ENCODE data around the gene PLEKHM1. TPM values are rescaled to one million over a fixed set of nuclear protein-coding genes. Genes with fewer than 3 reads are reported as not detected.

The PLEKHM1 gene
- total RNA-seq, 4 donors from 2014 or later, result 60.4 to 124 (median 94.1) TPM

- no peaks in the 10 kb centered on the region for H3K27me3 ChIP-seq
- no peaks in the 10 kb centered on the region for H3K9me3 ChIP-seq
- 88% methylated on average over 7 of the region's 7 CpGs for WGBS
- no peak overlapping the region for H3K27ac ChIP-seq
- peaks cover 39% of the 10 kb centered on the region for H3K4me1 ChIP-seq
- TF ChIP-seq POLR2A (IDR thresholded peaks at IDR 0.05) (no peak), EP300 (IDR thresholded peaks at IDR 0.05) (no peak), POLR2AphosphoS5 (IDR thresholded peaks at IDR 0.05) (no peak)
- TF ChIP-seq, protein P1, sequence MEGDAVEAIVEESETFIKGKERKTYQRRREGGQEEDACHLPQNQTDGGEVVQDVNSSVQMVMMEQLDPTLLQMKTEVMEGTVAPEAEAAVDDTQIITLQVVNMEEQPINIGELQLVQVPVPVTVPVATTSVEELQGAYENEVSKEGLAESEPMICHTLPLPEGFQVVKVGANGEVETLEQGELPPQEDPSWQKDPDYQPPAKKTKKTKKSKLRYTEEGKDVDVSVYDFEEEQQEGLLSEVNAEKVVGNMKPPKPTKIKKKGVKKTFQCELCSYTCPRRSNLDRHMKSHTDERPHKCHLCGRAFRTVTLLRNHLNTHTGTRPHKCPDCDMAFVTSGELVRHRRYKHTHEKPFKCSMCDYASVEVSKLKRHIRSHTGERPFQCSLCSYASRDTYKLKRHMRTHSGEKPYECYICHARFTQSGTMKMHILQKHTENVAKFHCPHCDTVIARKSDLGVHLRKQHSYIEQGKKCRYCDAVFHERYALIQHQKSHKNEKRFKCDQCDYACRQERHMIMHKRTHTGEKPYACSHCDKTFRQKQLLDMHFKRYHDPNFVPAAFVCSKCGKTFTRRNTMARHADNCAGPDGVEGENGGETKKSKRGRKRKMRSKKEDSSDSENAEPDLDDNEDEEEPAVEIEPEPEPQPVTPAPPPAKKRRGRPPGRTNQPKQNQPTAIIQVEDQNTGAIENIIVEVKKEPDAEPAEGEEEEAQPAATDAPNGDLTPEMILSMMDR (IDR thresholded peaks at IDR 0.05), result no peak
- no peak overlapping the region for H3K4me3 ChIP-seq
- no peak for DNase-seq (ENCODE audit: low spot score in 2 of 2)
- H3K36me3 ChIP-seq, result peaks cover 45% of the 10 kb centered on the region
These were observed 84.4 kb downstream of the PLEKHM1 start for GRCh38 chr17:45406107-45406506.

- WGBS, result 70% methylated on average over 16 of the region's 48 CpGs
- Histone ChIP-seq H3K4me3 (no peak overlapping the region), H3K36me3 (peaks cover 51% of the 10 kb centered on the region), H3K4me1 (peaks cover 33% of the 10 kb centered on the region), H3K27me3 (no peaks in the 10 kb centered on the region), H3K9me3 (no peaks in the 10 kb centered on the region), H3K27ac (no peak overlapping the region)
- no peak for TF ChIP-seq EP300 (IDR thresholded peaks at IDR 0.05)
- TF ChIP-seq, protein P1 (IDR thresholded peaks at IDR 0.05), result no peak
- DNase-seq (ENCODE audit: low spot score in 2 of 2), result no peak
These were observed 85.1 kb downstream of the PLEKHM1 start for GRCh38 chr17:45405250-45406086.

DNA sequence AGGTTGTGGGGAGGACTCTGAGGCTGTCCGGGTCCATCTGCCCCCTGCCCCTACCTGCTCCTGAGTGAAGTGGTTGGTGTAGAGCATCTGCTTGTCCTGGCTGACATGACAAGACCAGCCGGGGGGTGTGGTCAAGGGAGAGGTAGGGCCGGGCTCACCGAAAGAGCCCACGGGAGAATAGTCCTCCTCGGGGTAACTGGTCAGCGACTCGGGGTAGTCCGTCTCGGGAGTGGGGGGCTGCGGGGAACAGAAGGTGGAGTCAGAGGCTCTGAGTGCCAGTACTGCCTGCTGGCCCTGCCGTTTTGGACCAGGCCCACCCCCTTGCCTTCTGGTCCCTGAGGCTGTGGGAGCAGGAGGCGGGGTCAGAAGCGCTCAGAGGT lies 85.7 kb downstream of the PLEKHM1 start:
- no peaks in the 10 kb centered on the region for H3K27me3 ChIP-seq
- TF ChIP-seq POLR2AphosphoS5 (IDR thresholded peaks at IDR 0.05) (no peak), POLR2A (IDR thresholded peaks at IDR 0.05) (no peak), EP300 (IDR thresholded peaks at IDR 0.05) (no peak)
- TF ChIP-seq, protein P1 (IDR thresholded peaks at IDR 0.05), result no peak
- 65% methylated on average over 14 of the region's 14 CpGs for WGBS
- peaks cover 57% of the 10 kb centered on the region for H3K36me3 ChIP-seq
- DNase-seq (ENCODE audit: low spot score in 2 of 2), result no peak
- peaks cover 26% of the 10 kb centered on the region for H3K4me1 ChIP-seq
- H3K4me3 ChIP-seq, result no peak overlapping the region
- no peaks in the 10 kb centered on the region for H3K9me3 ChIP-seq
- no peak overlapping the region for H3K27ac ChIP-seq

DNA sequence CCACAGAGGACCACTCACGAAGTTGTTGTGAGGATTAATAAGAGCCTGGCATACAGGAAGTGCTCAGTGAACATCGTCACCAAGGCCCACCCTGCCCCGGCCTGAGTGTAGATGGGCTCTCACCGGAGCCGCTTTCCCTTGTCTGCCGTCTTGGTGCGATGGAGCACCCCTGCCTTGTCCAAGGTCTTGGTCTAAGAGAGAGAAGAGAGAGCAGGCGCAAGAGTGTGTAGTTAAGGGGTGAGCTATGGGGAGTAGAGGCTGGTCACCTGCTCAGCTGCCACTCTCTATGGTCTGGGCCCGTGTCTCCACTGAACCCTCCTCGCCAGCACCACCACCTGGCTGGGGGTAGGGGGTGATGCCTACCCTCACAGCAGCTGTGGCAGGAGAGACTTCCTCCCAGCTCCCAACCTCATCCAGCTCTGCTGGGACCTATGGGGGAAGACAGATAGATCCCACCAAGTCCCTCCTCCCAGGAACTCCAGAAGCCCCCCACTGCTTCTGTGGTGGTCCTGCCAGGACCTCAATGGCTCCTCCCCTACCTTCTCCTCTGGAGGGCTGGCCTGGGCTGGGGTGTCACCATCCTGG lies 86.5 kb downstream of the PLEKHM1 start:
- no peak for DNase-seq (ENCODE audit: low spot score in 2 of 2)
- WGBS, result 85% methylated on average over 4 of the region's 10 CpGs
- Histone ChIP-seq H3K4me1 (peaks cover 18% of the 10 kb centered on the region), H3K9me3 (no peaks in the 10 kb centered on the region), H3K27me3 (no peaks in the 10 kb centered on the region), H3K27ac (no peak overlapping the region), H3K4me3 (no peak overlapping the region), H3K36me3 (peaks cover 66% of the 10 kb centered on the region)
- TF ChIP-seq EP300 (IDR thresholded peaks at IDR 0.05), result no peak
- no peak for TF ChIP-seq POLR2A (IDR thresholded peaks at IDR 0.05)
- TF ChIP-seq, protein P1 (IDR thresholded peaks at IDR 0.05), result no peak
- TF ChIP-seq POLR2AphosphoS5 (IDR thresholded peaks at IDR 0.05), result no peak

DNA sequence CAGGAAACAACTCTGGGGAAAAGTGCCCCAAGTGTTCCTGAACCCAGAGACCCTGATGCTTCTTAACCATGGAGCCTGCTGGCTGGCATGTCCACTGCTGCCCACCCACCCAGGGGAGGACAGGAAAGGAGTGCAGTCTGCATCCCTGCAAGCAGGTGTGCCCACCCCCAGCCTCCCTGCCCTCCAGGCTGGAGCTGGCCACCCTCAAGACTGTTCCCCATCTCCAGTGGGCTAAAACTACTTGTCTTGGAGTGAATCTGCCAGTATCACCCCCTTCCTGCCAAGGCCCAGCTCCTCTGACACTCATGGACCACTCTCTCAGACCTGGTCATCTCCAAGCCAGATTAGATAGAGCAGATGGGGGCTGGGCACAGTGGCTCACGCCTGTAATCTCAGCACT lies 87.6 kb downstream of the PLEKHM1 start:
- Histone ChIP-seq H3K27me3 (no peaks in the 10 kb centered on the region), H3K36me3 (peaks cover 77% of the 10 kb centered on the region), H3K4me1 (peaks cover 10% of the 10 kb centered on the region), H3K4me3 (no peak overlapping the region), H3K27ac (no peak overlapping the region), H3K9me3 (no peaks in the 10 kb centered on the region)
- DNase-seq (ENCODE audit: low spot score in 2 of 2), result no peak
- TF ChIP-seq POLR2A (IDR thresholded peaks at IDR 0.05) (no peak), EP300 (IDR thresholded peaks at IDR 0.05) (no peak), POLR2AphosphoS5 (IDR thresholded peaks at IDR 0.05) (no peak)
- TF ChIP-seq, protein P1 (IDR thresholded peaks at IDR 0.05), result no peak
- 83% methylated on average over 1 of the region's 1 CpG for WGBS

Measured in suprapubic skin (tissue), 4 donors.